ENCODE data around the gene CABLES2. TPM values are rescaled to one million over a fixed set of nuclear protein-coding genes. Genes with fewer than 3 reads are reported as not detected.
A peak's percentile ranks its signal among the peaks of the same experiment; 100 is the strongest.

CABLES2 gene
- total RNA-seq, 1 experiment from 2014 or later: 7.5 TPM

DNA sequence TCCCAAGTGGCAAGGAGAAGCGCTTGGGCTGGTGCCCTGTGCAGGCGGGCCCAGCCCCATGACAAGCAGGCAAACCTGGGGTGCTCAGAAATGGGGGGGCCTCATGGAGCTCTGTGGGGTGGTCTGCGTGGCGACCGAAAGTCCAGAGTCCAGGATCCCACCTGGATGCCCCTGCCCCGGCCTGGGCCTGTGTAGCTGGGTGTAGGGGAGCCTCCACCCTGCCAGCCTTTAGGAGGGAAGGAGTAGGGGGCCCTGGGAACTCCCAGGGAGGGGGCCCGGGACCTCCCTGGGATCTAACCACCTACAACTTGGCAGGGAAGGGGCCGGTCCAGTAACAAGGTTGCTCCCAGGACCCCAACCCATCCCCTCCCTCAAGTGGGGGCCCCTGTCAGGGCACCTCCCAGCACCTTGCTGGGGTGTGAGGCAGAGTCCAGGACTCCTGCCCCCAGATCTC lies 35.5 kb downstream of the CABLES2 start:
- Mint-ChIP-seq H3K4me3 (no peak overlapping the region), H3K4me1 (peaks cover 28% of the 10 kb centered on the region), H3K27ac (no peak overlapping the region), H3K9me3 (no peaks in the 10 kb centered on the region), H3K27me3 (ENCODE audit: low read depth) (no peaks in the 10 kb centered on the region; the same call in 1 of the 2 replicates), H3K36me3 (no peaks in the 10 kb centered on the region)
- TF ChIP-seq, protein P1, sequence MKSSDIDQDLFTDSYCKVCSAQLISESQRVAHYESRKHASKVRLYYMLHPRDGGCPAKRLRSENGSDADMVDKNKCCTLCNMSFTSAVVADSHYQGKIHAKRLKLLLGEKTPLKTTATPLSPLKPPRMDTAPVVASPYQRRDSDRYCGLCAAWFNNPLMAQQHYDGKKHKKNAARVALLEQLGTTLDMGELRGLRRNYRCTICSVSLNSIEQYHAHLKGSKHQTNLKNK (CRISPR knock-in tag; IDR thresholded peaks at IDR 0.05): no peak
- TF ChIP-seq NR3C1 (CRISPR knock-in tag; conservative IDR thresholded peaks at IDR 0.05; ENCODE audit: low read depth) (no peak), EMX1 (CRISPR knock-in tag; IDR thresholded peaks at IDR 0.05) (no peak), ZNF317 (CRISPR knock-in tag; IDR thresholded peaks at IDR 0.05; ENCODE audit: borderline replicate concordance, low read depth) (no peak), TEAD1 (CRISPR knock-in tag; IDR thresholded peaks at IDR 0.05) (no peak), GABPB1 (CRISPR knock-in tag; IDR thresholded peaks at IDR 0.05) (no peak)
- TF ChIP-seq, protein P2, sequence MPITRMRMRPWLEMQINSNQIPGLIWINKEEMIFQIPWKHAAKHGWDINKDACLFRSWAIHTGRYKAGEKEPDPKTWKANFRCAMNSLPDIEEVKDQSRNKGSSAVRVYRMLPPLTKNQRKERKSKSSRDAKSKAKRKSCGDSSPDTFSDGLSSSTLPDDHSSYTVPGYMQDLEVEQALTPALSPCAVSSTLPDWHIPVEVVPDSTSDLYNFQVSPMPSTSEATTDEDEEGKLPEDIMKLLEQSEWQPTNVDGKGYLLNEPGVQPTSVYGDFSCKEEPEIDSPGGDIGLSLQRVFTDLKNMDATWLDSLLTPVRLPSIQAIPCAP (CRISPR knock-in tag; IDR thresholded peaks at IDR 0.05): no peak
- TF ChIP-seq, protein P3, sequence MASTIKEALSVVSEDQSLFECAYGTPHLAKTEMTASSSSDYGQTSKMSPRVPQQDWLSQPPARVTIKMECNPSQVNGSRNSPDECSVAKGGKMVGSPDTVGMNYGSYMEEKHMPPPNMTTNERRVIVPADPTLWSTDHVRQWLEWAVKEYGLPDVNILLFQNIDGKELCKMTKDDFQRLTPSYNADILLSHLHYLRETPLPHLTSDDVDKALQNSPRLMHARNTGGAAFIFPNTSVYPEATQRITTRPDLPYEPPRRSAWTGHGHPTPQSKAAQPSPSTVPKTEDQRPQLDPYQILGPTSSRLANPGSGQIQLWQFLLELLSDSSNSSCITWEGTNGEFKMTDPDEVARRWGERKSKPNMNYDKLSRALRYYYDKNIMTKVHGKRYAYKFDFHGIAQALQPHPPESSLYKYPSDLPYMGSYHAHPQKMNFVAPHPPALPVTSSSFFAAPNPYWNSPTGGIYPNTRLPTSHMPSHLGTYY (CRISPR knock-in tag; IDR thresholded peaks at IDR 0.05): no peak
- DNase-seq (ENCODE audit: low spot score) (no peak), ATAC-seq (no peak)
- ChIA-PET CTCF (interaction anchor here (1.5 kb wide), 1 partner anchor 11 kb away, joined by 13 read pairs; no protein-coding TSS in a partner anchor), POLR2A (no interaction called here)

DNA sequence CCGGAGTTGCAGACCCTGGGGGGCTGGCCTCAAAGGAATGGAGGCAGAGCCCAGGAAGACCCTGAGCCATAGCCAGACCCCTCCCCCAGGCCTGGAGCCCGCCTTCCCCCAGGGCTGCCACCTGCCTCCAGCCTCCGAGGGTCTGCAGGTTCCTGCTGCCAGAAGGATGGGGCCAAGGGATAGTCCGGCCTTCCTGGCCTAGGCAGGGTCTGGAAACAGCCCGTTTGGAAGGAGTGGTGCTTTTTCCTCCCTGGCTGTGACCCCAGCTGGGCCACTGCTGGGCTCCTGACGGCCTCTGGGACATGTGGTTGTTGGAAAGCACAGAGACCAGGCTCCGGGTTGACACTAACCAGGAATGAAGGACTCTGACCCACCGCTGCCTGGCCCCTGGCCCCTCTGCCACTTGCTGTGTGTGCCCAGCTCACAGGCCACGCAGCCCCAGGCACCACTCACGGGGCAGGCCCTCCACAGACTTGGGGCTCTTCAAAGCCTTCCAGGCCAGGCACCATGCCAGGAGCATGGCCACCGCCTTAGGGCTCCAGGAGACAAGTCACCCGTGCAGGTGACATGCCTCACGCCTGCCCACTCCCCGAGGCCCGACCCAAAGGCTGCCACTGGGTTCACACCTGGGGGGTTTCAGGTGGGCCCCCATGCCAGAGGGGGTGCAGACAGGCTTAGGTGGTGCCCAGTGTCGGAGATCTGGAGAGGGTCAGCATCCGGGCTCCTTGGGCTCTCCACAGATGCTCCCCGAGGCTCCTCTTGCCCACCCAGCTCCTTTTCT lies 36.1 kb downstream of the CABLES2 start:
- H3K4me1 Mint-ChIP-seq: peaks cover 25% of the 10 kb centered on the region
- H3K27ac Mint-ChIP-seq: no peak overlapping the region
- ChIA-PET POLR2A (no interaction called here), CTCF (interaction anchor here (1.5 kb wide), 1 partner anchor 12 kb away, joined by 13 read pairs; no protein-coding TSS in a partner anchor)
- DNase-seq (ENCODE audit: low spot score): no peak
- TF ChIP-seq, protein P4, sequence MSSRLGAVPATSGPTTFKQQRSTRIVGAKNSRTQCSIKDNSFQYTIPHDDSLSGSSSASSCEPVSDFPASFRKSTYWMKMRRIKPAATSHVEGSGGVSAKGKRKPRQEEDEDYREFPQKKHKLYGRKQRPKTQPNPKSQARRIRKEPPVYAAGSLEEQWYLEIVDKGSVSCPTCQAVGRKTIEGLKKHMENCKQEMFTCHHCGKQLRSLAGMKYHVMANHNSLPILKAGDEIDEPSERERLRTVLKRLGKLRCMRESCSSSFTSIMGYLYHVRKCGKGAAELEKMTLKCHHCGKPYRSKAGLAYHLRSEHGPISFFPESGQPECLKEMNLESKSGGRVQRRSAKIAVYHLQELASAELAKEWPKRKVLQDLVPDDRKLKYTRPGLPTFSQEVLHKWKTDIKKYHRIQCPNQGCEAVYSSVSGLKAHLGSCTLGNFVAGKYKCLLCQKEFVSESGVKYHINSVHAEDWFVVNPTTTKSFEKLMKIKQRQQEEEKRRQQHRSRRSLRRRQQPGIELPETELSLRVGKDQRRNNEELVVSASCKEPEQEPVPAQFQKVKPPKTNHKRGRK (CRISPR knock-in tag; IDR thresholded peaks at IDR 0.05; ENCODE audit: borderline replicate concordance): no peak
- TF ChIP-seq FOXP1 (CRISPR knock-in tag; IDR thresholded peaks at IDR 0.05; ENCODE audit: borderline replicate concordance): 0 out of 2 replicates have a peak, but pooled peaks have one; percentile 38
- peak; percentile 14; the same call in 1 of the 2 replicates for TF ChIP-seq GABPB1 (CRISPR knock-in tag; IDR thresholded peaks at IDR 0.05)
- TF ChIP-seq ESRRA (CRISPR knock-in tag; IDR thresholded peaks at IDR 0.05; ENCODE audit: borderline replicate concordance): no peak
- H3K4me3 Mint-ChIP-seq: no peak overlapping the region
- no peaks in the 10 kb centered on the region; the same call in 1 of the 2 replicates for H3K27me3 Mint-ChIP-seq (ENCODE audit: low read depth)
- H3K36me3 Mint-ChIP-seq: no peaks in the 10 kb centered on the region
- ATAC-seq: no peak
- no peaks in the 10 kb centered on the region for H3K9me3 Mint-ChIP-seq

DNA sequence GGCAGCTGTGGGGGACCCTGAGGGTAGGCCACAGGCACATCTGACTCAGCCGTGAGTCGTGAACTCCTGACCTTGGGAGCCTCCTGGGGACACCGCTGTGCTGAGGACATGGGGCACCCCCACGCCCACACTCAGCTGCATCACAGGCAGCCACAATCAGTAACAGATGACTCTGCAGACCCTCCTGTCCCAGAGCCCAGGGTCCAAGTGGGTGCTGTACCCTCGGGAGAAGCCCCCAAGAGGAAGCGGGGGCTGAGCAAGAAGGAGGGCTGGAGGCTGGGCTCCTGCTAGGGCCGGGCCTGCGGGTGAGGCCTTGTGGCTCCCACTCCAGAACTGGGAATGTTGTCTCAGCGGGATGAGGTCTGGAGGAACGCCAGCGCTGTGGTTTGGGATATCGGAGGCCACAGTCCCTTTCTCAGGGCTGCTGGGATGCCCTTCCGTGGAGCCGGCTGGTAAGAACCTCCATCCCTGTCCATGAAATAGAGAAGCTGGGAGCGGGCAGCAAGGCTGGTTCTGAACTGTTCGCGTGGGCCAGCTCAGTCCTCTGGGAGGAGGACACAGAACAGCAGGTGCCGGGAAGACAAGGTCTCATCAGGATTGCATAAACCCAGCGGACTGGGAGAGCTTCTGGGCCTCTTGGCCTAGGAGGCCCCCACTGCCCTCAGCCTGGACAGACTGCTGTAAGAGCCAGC lies 36.8 kb downstream of the CABLES2 start:
- Mint-ChIP-seq H3K9me3 (no peaks in the 10 kb centered on the region), H3K4me1 (peaks cover 25% of the 10 kb centered on the region), H3K27me3 (ENCODE audit: low read depth) (no peaks in the 10 kb centered on the region; the same call in 1 of the 2 replicates), H3K4me3 (no peak overlapping the region), H3K27ac (no peak overlapping the region), H3K36me3 (no peaks in the 10 kb centered on the region)
- ChIA-PET POLR2A (no interaction called here), CTCF (interaction anchor here (1.5 to 7.6 kb wide), 4 partner anchors 8 to 68 kb away, joined by 12 to 89 read pairs (median 20); partner anchors contain the start of gene ADRM1)
- ATAC-seq (no peak), DNase-seq (ENCODE audit: low spot score) (no peak)
- TF ChIP-seq, protein P5, sequence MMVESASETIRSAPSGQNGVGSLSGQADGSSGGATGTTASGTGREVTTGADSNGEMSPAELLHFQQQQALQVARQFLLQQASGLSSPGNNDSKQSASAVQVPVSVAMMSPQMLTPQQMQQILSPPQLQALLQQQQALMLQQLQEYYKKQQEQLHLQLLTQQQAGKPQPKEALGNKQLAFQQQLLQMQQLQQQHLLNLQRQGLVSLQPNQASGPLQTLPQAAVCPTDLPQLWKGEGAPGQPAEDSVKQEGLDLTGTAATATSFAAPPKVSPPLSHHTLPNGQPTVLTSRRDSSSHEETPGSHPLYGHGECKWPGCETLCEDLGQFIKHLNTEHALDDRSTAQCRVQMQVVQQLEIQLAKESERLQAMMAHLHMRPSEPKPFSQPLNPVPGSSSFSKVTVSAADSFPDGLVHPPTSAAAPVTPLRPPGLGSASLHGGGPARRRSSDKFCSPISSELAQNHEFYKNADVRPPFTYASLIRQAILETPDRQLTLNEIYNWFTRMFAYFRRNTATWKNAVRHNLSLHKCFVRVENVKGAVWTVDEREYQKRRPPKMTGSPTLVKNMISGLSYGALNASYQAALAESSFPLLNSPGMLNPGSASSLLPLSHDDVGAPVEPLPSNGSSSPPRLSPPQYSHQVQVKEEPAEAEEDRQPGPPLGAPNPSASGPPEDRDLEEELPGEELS (CRISPR knock-in tag; IDR thresholded peaks at IDR 0.05): no peak
- peak; percentile 38; the same call in 1 of the 2 replicates for TF ChIP-seq FOXP1 (CRISPR knock-in tag; IDR thresholded peaks at IDR 0.05; ENCODE audit: borderline replicate concordance)
